Heart right ventricle (tissue), 16 donors: ENCODE measurements around the gene DAB2IP. TPM values are rescaled to one million over a fixed set of nuclear protein-coding genes. Genes with fewer than 3 reads are reported as not detected.

Source experiments
- ATAC-seq, 8 donors: fragments of 200-7000 bp; cut with Tn5 transposase; one replicate each; pipeline ENCODE4 v1.9.1; 2020; ENCODE audit warnings: mild to moderate bottlenecking in 8 of 8, moderate library complexity in 8 of 8, moderate number of reproducible peaks in 1 of 8
- DNase-seq, 2 donors: peaks; one replicate each; pipeline ENCODE4 v3.0.0-alpha.2; 2020
- H3K27ac ChIP-seq, 10 donors: fragments of 200-600 bp; sonication (generic) in 2 of 10; one replicate each; pipeline versions ENCODE4 v1.5.0 to v1.8.0; 2020 to 2022; ENCODE audit warnings: mild to moderate bottlenecking in 3 of 10
- H3K27me3 ChIP-seq, 7 donors: fragments of 200-600 bp; one replicate each; pipeline ENCODE4 v1.8.0; 2021 to 2022; ENCODE audit warnings: mild to moderate bottlenecking in 2 of 7
- H3K36me3 ChIP-seq, 9 donors: fragments of 200-600 bp; sonication (generic) in 1 of 9; one replicate each; pipeline versions ENCODE4 v1.5.0 to v1.8.0; 2020 to 2022; ENCODE audit warnings: mild to moderate bottlenecking in 2 of 9
- H3K4me1 ChIP-seq, 9 donors: fragments of 200-600 bp; sonication (generic) in 1 of 9; one replicate each; pipeline versions ENCODE4 v1.5.0 to v1.8.0; 2020 to 2022; ENCODE audit warnings: mild to moderate bottlenecking in 4 of 9
- H3K4me3 ChIP-seq, 10 donors: fragments of 200-600 bp; sonication (generic) in 2 of 10; one replicate each; pipeline versions ENCODE4 v1.5.0 to v1.8.0; 2020 to 2022; ENCODE audit warnings: mild to moderate bottlenecking in 7 of 10, moderate library complexity in 2 of 10
- H3K9me3 ChIP-seq, 11 donors: fragments of 200-600 bp in 10 of 11; sonication (generic) in 2 of 11; one replicate each; pipeline versions ENCODE4 v1.5.0 to v1.8.0; 2013 to 2022; ENCODE audit warnings: mild to moderate bottlenecking in 2 of 11, control low read depth in 1 of 11, moderate library complexity in 1 of 11
- WGBS, 2 donors: extraction: QIAGEN DNeasy Blood & Tissue Kit; methylation state at CpG; one replicate each; pipeline ENCODE4 v1.1.7; 2013; ENCODE audit warnings: inconsistent platforms in 1 of 2; 5-methylcytosine and 5-hydroxymethylcytosine counted together
- intact Hi-C, 10 donors: fragments of 100-400 bp; cut with DNase I; formaldehyde crosslinking; loops; one replicate each; pipeline versions ENCODE4 v1.11.1 to v1.14.2; 2022
- polyA plus RNA-seq, 2 donors: library from polyadenylated mRNA; stranded (reverse); fragments of 200-250 nt; gene quantifications; one replicate each; pipeline ENCODE4 v1.2.3, GENCODE V29; 2013
- total RNA-seq, 10 donors: library from RNA; stranded (reverse); fragmentation: NEBNext Ultra II Directional in 3 of 10; extraction: Animal tissue kit (Norgen Biotek cat#: 25700) in 3 of 10; gene quantifications; one replicate each; pipeline versions ENCODE4 v1.2.1 to v1.2.4, GENCODE V29; 2021 to 2023
- TF ChIP-seq, protein P1 (sequence below), 9 donors: fragments of 200-600 bp; sonication (generic) in 2 of 9; IDR thresholded peaks; one replicate each; pipeline versions ENCODE4 v1.5.0 to v1.8.0; 2021 to 2022; ENCODE audit warnings: antibody characterized with exemption in 9 of 9, mild to moderate bottlenecking in 5 of 9, moderate library complexity in 1 of 9
- donor health status: Arrhythmogenic right ventricular cardiomyopathy.
- donor health status: ischemic (EF 13 %, LVEDD 7.1; RV severe dilation, severe dysfunction).
- donor health status: healthy with polysubstance abuse.
- donor health status: DM: no; HTN: yes; CAD: no.
- donor health status: DM: no; HTN: no; CAD: no.
- donor health status: ischemic (EF 25% LVEDD 6.9; RV normal size, moderate dysfunction).
- donor health status: ischemic (EF 25% LVEDD 5.7; RV mildly dilated, moderate dysfunction).
- donor health status: healthy.
- donor health status: DM: yes; HTN: yes; CAD: no.
- donor health status: Ischemic cardiomyopathy.
- donor health status: ischemic (EF 35%, LVEDD 5.7; RV mildly dilated, moderate dysfunction).
- donor health status: nonischemic (EF 11% LVEDD 7.7; RV severe dilation, severe dysfunction).
- donor health status: DM: yes; HTN: yes; CAD: no.
- donor health status: PGD.
- donor health status: ischemic (EF 29% LVEDD 5.4; RV normal size, mild dysfunction).
- donor health status: nonischemic (EF 23%, LVEDD 6.1; RV moderate dilation, normal function).

Gene DAB2IP
- total and polyA plus RNA-seq, 12 donors = 18.1 to 71.1 (median 52.8) TPM

DNA sequence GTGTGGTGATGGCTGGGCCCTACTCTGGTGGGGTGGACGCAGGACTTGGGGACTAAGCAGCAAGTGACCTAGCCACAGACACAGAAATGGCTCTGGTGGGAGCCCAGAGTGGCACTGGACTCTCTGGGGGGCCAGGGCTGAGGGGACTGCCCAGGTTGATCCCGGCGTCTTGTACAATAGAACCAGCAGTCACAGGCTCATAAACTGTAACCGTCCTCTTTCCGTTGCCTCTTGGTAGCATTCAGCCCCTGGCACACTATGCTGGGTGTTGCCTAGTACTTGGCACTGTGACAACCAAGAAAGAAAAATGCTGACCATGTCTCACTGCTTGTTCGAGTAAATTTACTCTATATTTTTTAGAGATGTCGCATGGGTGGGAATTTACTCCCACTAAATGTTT, 80.5 kb downstream of the DAB2IP start:
- Histone ChIP-seq H3K4me3 (no peak overlapping the region), H3K4me1 (peaks cover 47 to 97% (median 86%) of the 10 kb centered on the region in 9 donors), H3K36me3 (no peaks in the 10 kb centered on the region), H3K9me3 (no peaks in the 10 kb centered on the region), H3K27ac (peak overlapping the region in 2 of 10 donors; percentile 6 to 44), H3K27me3 (peaks cover 0 to 16% (median 0%) of the 10 kb centered on the region in 7 donors)
- ATAC-seq = no peak
- no peak for DNase-seq
- 52 to 55% methylated on average over 7 of the region's 7 CpGs for WGBS, 2 donors
- intact Hi-C loops = no loop called here
- TF ChIP-seq, protein P1, sequence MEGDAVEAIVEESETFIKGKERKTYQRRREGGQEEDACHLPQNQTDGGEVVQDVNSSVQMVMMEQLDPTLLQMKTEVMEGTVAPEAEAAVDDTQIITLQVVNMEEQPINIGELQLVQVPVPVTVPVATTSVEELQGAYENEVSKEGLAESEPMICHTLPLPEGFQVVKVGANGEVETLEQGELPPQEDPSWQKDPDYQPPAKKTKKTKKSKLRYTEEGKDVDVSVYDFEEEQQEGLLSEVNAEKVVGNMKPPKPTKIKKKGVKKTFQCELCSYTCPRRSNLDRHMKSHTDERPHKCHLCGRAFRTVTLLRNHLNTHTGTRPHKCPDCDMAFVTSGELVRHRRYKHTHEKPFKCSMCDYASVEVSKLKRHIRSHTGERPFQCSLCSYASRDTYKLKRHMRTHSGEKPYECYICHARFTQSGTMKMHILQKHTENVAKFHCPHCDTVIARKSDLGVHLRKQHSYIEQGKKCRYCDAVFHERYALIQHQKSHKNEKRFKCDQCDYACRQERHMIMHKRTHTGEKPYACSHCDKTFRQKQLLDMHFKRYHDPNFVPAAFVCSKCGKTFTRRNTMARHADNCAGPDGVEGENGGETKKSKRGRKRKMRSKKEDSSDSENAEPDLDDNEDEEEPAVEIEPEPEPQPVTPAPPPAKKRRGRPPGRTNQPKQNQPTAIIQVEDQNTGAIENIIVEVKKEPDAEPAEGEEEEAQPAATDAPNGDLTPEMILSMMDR (IDR thresholded peaks at IDR 0.05) = no peak

DNA sequence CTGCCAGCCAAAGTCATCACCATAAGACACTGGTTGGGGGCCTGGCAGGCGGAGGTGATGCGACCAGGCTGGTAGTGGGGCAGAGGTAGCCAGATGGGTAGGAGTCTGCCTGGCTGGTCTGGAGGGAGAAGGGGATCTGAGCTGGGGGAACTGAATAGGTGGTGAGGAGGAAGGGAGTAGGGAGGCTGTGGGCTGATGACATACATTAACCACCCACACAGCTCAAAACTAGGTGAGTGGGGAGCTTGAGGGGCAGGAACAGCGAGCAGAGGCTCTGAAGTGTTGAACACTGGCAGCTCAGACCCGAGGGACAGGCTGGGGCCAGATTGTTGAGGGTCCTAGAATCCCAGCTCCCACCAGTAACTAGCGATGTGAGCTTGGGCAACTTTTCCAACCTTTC, 81.0 kb downstream of the DAB2IP start:
- ATAC-seq (no peak), DNase-seq (no peak)
- H3K4me3 ChIP-seq = no peak overlapping the region
- no peaks in the 10 kb centered on the region for H3K9me3 ChIP-seq
- no peaks in the 10 kb centered on the region for H3K36me3 ChIP-seq
- peak overlapping the region in 1 of 10 donors; percentile 6 for H3K27ac ChIP-seq
- intact Hi-C loops = no loop called here
- peaks cover 43 to 97% (median 86%) of the 10 kb centered on the region in 9 donors for H3K4me1 ChIP-seq
- 75 to 85% methylated on average over 5 of the region's 5 CpGs for WGBS, 2 donors
- TF ChIP-seq, protein P1 (IDR thresholded peaks at IDR 0.05) = no peak
- H3K27me3 ChIP-seq = peaks cover 0 to 16% (median 0%) of the 10 kb centered on the region in 7 donors

DNA sequence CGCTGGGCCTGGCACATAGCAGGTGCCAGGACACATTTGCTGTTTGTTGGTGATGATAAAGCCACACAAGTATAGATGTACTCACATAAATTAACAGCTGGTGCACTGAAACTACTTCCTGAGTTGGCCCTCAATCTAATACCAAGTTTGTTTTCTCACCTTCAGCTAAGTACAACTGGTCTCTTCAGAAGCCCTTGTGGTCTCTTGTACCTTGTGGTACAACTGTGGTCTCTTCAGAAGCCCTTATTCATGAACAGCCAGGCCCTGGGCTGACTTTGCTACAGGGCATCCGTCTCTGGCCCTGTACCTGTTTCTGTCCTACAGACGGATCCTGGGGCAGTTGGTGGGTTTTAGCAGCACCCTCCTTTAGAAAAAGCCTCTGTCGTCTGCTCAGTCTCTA, 81.5 kb downstream of the DAB2IP start:
- intact Hi-C loops = no loop called here
- 88 to 90% methylated on average over 4 of the region's 4 CpGs for WGBS, 2 donors
- H3K36me3 ChIP-seq = peaks cover 0 to under 1% (median 0%) of the 10 kb centered on the region in 9 donors
- no peaks in the 10 kb centered on the region for H3K9me3 ChIP-seq
- H3K4me3 ChIP-seq = no peak overlapping the region
- peaks cover 42 to 97% (median 83%) of the 10 kb centered on the region in 9 donors for H3K4me1 ChIP-seq
- DNase-seq (no peak), ATAC-seq (no peak)
- TF ChIP-seq, protein P1 (IDR thresholded peaks at IDR 0.05) = no peak
- peaks cover 0 to 16% (median 0%) of the 10 kb centered on the region in 7 donors for H3K27me3 ChIP-seq
- H3K27ac ChIP-seq = no peak overlapping the region

DNA sequence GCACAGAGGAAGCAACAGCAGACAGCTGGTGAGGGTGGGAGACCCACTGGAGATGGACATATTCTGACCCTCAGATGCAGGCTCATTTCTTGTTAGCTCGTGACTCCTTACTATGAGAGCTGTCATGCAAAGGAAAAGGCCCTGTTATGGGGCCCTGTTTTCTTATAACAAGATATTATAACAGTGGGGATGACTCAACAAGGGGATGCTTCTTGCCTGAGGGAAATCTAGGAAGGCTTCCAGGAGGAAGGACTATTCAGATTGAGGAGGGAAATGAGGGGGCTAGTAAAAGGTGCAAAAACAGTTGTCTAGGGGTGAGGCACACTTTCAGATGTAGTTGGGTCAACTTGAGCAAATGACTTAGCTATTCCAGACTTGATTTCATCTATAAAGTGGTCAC, 83.0 kb downstream of the DAB2IP start:
- Histone ChIP-seq H3K27me3 (peaks cover 0 to 16% (median 0%) of the 10 kb centered on the region in 7 donors), H3K36me3 (peaks cover 0 to 3% (median 0%) of the 10 kb centered on the region in 9 donors), H3K9me3 (no peaks in the 10 kb centered on the region), H3K27ac (peak overlapping the region in 3 of 10 donors; percentile 88 to 98 (median 89)), H3K4me1 (peaks cover 51 to 97% (median 83%) of the 10 kb centered on the region in 9 donors), H3K4me3 (no peak overlapping the region)
- intact Hi-C loops = no loop called here
- TF ChIP-seq, protein P1 (IDR thresholded peaks at IDR 0.05) = no peak
- DNase-seq (no peak), ATAC-seq (no peak)
- 82 to 100% methylated on average over 1 of the region's 1 CpG for WGBS, 2 donors
